NCI-H128 (cell line): Measurements from ENCODE around the gene EEF1A1.
"Not testable (repeated sequence)": the region's sequence is repeated elsewhere in the genome, so short reads cannot be mapped to it uniquely, and the experiment has no call there.

ENCODE experiments used
- DNase-seq: peaks from one replicate; lab custom pipeline; 2025; ENCODE audit not compliant: unreplicated experiment; lab: John Stamatoyannopoulos, UW

EEF1A1 gene

GRCh38 chr6:73538116-73538779 is 17.4 kb upstream of the EEF1A1 start:
- no peak for DNase-seq

GRCh38 chr6:73537677-73538076 is 16.8 kb upstream of the EEF1A1 start:
- DNase-seq, result no peak

- no peak for DNase-seq
Measured at GRCh38 chr6:73534628-73535027, 13.8 kb upstream of the EEF1A1 start.

GRCh38 chr6:73532293-73532692 is 11.5 kb upstream of the EEF1A1 start:
- DNase-seq, result no peak

- DNase-seq, result no peak
Measured at GRCh38 chr6:73528897-73529296, 8.1 kb upstream of the EEF1A1 start.

- DNase-seq, result no peak
Measured at GRCh38 chr6:73525546-73526330, 4.9 kb upstream of the EEF1A1 start.

GRCh38 chr6:73523434-73524123 is 2.7 kb upstream of the EEF1A1 start:
- DNase-seq, result no peak

GRCh38 chr6:73521351-73521985 is 636 bp upstream of the EEF1A1 start:
- no peak for DNase-seq

GRCh38 chr6:73519926-73520687 is 725 bp downstream of the EEF1A1 start:
- peak; percentile 30 for DNase-seq

- not testable (repeated sequence) for DNase-seq
Measured at GRCh38 chr6:73518982-73519881, 1.6 kb downstream of the EEF1A1 start.

- not testable (repeated sequence) for DNase-seq
Measured at GRCh38 chr6:73518100-73518981, 2.5 kb downstream of the EEF1A1 start.

GRCh38 chr6:73516514-73517489 is 4.0 kb downstream of the EEF1A1 start:
- no peak for DNase-seq

- no peak for DNase-seq
Measured at GRCh38 chr6:73515204-73515655, 5.6 kb downstream of the EEF1A1 start.

GRCh38 chr6:73514746-73515110 is 6.1 kb downstream of the EEF1A1 start:
- no peak for DNase-seq

- no peak for DNase-seq
Measured at GRCh38 chr6:73513496-73513854, 7.4 kb downstream of the EEF1A1 start.

- no peak for DNase-seq
Measured at GRCh38 chr6:73511796-73512195, 9.0 kb downstream of the EEF1A1 start.

GRCh38 chr6:73509851-73510250 is 11.0 kb downstream of the EEF1A1 start:
- DNase-seq, result no peak

- no peak for DNase-seq
Measured at GRCh38 chr6:73508776-73509175, 12.1 kb downstream of the EEF1A1 start.
